Activated T-helper 1 cell treated with anti-CD3 and anti-CD28 coated beads, Interleukin-12 subunit alpha, Interleukin-12 subunit beta, Interleukin-2, Interleukin-4 antibody, amounts not matched to agents 30 ng/mL and 10 ng/mL and 1 ng/mL, durations not matched to agents 14 hours and 24 hours and 36 hours (primary cell): Measurements from ENCODE around the gene HDAC4. TPM values are rescaled to one million over a fixed set of nuclear protein-coding genes. Genes with fewer than 3 reads are reported as not detected.
"Not testable (repeated sequence)": the region's sequence is repeated elsewhere in the genome, so short reads cannot be mapped to it uniquely, and the experiment has no call there.

Source experiments
- DNase-seq: peaks from one replicate; pipeline ENCODE4 v3.0.0; 2021; ENCODE audit warnings: low spot score
- H3K27ac Mint-ChIP-seq: one replicate; pipeline ENCODE4 v1.8.0; 2021; ENCODE audit warnings: mild to moderate bottlenecking, mixed read lengths
- H3K27me3 Mint-ChIP-seq: one replicate; pipeline ENCODE4 v1.8.0; 2022; ENCODE audit warnings: mild to moderate bottlenecking, moderate library complexity, mixed read lengths; ENCODE audit not compliant: insufficient read depth
- H3K36me3 Mint-ChIP-seq: one replicate; pipeline ENCODE4 v1.8.0; 2021; ENCODE audit warnings: low read depth, mixed read lengths
- H3K4me1 Mint-ChIP-seq: one replicate; pipeline ENCODE4 v1.8.0; 2021; ENCODE audit warnings: low read depth, mixed read lengths
- H3K4me3 Mint-ChIP-seq: one replicate; pipeline ENCODE4 v1.8.0; 2021; ENCODE audit warnings: mild to moderate bottlenecking, moderate library complexity, mixed read lengths
- H3K9me3 Mint-ChIP-seq: one replicate; pipeline ENCODE4 v1.8.0; 2021; ENCODE audit warnings: mixed read lengths
- intact Hi-C: fragments of 100-400 bp; cut with micrococcal nuclease; formaldehyde crosslinking; loops from one replicate; pipeline ENCODE4 v1.15.1; 2024
- total RNA-seq: library from RNA; stranded (reverse); gene quantifications from 2 replicates; pipeline ENCODE4 v1.2.3, GENCODE V29; 2022

The HDAC4 gene
- total RNA-seq, 1 donor from 2014 or later, result 41.3 TPM

DNA sequence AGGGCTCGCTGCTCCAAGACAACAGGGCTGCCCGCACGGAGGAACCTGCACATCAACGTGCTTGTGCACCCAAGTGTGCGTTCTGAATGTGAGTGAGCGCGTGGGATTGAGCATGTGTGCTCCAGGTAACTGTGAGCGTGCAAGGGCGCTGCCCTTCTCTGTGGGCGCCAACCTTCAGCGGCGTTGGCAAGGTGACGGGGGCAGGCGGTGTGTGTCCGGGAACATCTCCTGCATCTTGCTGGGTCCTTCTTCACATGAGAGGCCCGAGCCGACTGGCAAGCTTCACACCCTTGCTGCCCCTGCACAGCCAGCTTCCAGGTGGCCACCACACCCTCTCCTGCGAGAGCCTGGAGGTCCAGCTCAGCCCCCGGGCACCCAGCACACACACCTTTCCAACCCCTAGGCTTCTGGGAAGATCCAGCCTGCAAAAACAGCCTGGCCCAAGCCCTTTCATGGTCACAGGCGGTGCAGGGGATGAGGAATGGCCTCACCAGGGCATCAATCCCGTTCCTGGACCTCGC lies 220.9 kb downstream of the HDAC4 start:
- H3K4me1 Mint-ChIP-seq, result no peaks in the 10 kb centered on the region
- no peak overlapping the region for H3K27ac Mint-ChIP-seq
- no peaks in the 10 kb centered on the region for H3K27me3 Mint-ChIP-seq
- H3K36me3 Mint-ChIP-seq, result peaks cover 39% of the 10 kb centered on the region
- H3K4me3 Mint-ChIP-seq, result no peak overlapping the region
- no peak for DNase-seq
- intact Hi-C loops, result no loop called here
- H3K9me3 Mint-ChIP-seq, result peaks cover 9% of the 10 kb centered on the region

DNA sequence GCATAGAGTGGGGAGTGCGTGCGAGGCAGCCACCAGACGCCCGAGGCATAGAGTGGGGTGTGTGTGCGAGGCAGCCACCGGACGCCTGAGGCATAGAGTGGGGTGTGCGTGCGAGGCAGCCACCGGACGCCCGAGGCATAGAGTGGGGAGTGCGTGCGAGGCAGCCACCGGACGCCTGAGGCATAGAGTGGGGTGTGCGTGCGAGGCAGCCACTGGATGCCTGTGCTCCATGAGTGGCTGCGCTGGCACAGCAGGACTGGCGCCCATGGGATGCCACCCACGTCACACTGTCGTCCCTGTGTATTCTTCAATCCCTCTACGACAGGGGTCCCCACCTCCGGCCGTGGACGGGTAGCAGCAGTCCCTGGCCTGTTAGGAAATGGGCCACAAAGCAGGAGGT lies 221.9 kb downstream of the HDAC4 start:
- Mint-ChIP-seq H3K27ac (no peak overlapping the region), H3K36me3 (peaks cover 49% of the 10 kb centered on the region), H3K9me3 (peaks cover 18% of the 10 kb centered on the region), H3K4me3 (no peak overlapping the region), H3K27me3 (no peaks in the 10 kb centered on the region), H3K4me1 (peaks cover 5% of the 10 kb centered on the region)
- DNase-seq, result no peak
- intact Hi-C loops, result no loop called here

- Mint-ChIP-seq H3K36me3 (peaks cover 51% of the 10 kb centered on the region), H3K27me3 (no peaks in the 10 kb centered on the region)
These were observed 222.3 kb downstream of the HDAC4 start for GRCh38 chr2:239178484-239178883.

DNA sequence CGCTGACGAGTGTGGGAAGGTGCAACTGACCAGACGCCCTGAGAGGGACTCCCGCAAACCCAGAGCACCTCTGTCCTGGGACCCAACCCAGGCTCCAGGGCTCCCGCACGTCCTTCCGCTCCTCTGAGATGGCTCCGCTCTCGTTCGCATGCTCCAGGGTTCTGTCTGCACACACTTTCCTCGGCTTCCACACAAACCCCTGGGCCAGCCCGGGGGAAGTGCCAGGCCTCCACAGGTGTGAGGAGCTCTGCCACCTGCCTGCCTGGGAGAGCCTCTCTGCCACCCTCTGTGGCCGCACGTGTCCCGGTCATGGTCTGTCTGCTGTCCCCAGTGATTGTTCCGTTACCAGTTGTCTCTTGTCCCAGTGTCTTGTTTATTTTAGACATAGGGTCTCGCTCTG lies 222.9 kb downstream of the HDAC4 start:
- no peak overlapping the region for H3K27ac Mint-ChIP-seq
- H3K4me3 Mint-ChIP-seq, result no peak overlapping the region
- H3K4me1 Mint-ChIP-seq, result peaks cover 15% of the 10 kb centered on the region
- DNase-seq, result no peak
- peaks cover 27% of the 10 kb centered on the region for H3K9me3 Mint-ChIP-seq
- no peaks in the 10 kb centered on the region for H3K27me3 Mint-ChIP-seq
- intact Hi-C loops, result no loop called here
- peaks cover 57% of the 10 kb centered on the region for H3K36me3 Mint-ChIP-seq

More at GRCh38 chr2:239178484-239178883, 222.3 kb downstream of the HDAC4 start:
- H3K27ac Mint-ChIP-seq, result no peak overlapping the region
- peaks cover 9% of the 10 kb centered on the region for H3K4me1 Mint-ChIP-seq
- no peak overlapping the region for H3K4me3 Mint-ChIP-seq
- DNase-seq, result no peak
- intact Hi-C loops, result no loop called here
- peaks cover 21% of the 10 kb centered on the region for H3K9me3 Mint-ChIP-seq

DNA sequence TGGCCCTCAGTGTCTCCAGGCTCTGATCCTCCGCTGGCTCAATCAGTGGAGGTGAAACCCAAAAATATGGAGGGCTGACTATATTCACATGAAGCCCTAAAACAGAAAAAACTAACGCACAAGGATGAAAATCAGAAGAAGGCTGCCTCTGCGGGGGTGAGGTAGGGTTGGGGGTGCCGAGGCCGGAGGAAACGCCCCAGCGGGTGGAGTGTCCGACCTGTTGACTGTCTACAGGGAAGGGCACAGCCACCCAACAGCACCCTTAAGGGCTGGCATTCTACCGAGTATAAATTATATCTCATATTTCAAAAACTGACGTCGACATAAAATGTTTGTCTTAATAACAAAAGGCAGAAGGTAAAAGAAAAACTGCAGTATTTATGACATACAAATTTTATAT lies 223.5 kb downstream of the HDAC4 start:
- intact Hi-C loops, result no loop called here
- no peak overlapping the region for H3K4me3 Mint-ChIP-seq
- H3K4me1 Mint-ChIP-seq, result peaks cover 18% of the 10 kb centered on the region
- H3K36me3 Mint-ChIP-seq, result peaks cover 63% of the 10 kb centered on the region
- peaks cover 33% of the 10 kb centered on the region for H3K9me3 Mint-ChIP-seq
- no peak for DNase-seq
- no peak overlapping the region for H3K27ac Mint-ChIP-seq
- H3K27me3 Mint-ChIP-seq, result no peaks in the 10 kb centered on the region

DNA sequence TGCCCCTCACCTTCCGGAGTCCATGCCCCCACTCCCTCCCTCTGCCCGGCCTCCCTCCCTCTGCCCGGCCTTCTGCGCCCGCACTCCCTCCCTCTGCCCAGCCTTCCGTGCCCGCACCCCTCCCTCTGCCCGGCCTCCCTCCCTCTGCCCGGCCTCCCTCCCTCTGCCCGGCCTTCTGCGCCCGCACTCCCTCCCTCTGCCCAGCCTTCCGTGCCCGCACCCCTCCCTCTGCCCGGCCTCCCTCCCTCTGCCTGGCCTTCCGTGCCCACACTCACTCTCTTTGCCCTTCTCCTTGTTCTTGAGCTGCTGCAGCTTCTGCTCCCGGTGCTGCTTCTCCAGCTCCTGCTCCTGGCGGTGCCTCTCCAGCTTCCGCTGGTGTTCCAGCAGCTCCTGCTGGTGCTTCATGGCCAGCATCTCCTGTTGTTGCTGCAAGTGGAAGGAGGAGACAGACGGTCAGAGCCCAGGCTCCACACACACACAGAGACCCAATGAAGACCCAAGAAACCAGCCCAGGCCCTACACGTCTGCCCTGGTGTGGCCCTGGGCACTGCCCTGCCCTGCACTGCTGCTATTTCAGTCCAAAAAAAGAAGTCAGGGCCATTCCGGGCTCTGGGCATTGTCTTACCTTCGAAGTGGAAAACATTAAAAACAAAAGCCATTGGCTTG lies 224.5 kb downstream of the HDAC4 start:
- Mint-ChIP-seq H3K9me3 (peaks cover 40% of the 10 kb centered on the region), H3K36me3 (peaks cover 66% of the 10 kb centered on the region), H3K4me1 (peaks cover 18% of the 10 kb centered on the region)
- intact Hi-C loops, H3K27me3 Mint-ChIP-seq, H3K4me3 Mint-ChIP-seq, H3K27ac Mint-ChIP-seq, DNase-seq: not testable (repeated sequence)

GRCh38 chr2:239175181-239175580 lies 225.6 kb downstream of the HDAC4 start:
- H3K9me3 Mint-ChIP-seq, result peaks cover 45% of the 10 kb centered on the region
- intact Hi-C loops, result no loop called here
- H3K36me3 Mint-ChIP-seq, result peaks cover 76% of the 10 kb centered on the region

GRCh38 chr2:239173301-239173700 lies 227.5 kb downstream of the HDAC4 start:
- Mint-ChIP-seq H3K36me3 (peaks cover 66% of the 10 kb centered on the region), H3K27me3 (no peaks in the 10 kb centered on the region), H3K4me3 (no peak overlapping the region), H3K9me3 (peaks cover 45% of the 10 kb centered on the region), H3K4me1 (peaks cover 18% of the 10 kb centered on the region), H3K27ac (peak overlapping the region; percentile 5)
- no peak for DNase-seq
- intact Hi-C loops, result loop anchor here (2.0 to 5.0 kb wide), 3 partner anchors 44 to 229 kb away; partner anchors contain the start of gene HDAC4

More at GRCh38 chr2:239175181-239175580, 225.6 kb downstream of the HDAC4 start:
- Mint-ChIP-seq H3K27me3 (no peaks in the 10 kb centered on the region), H3K27ac (no peak overlapping the region), H3K4me3 (no peak overlapping the region), H3K4me1 (peaks cover 18% of the 10 kb centered on the region)
- no peak for DNase-seq

- Mint-ChIP-seq H3K9me3 (peaks cover 41% of the 10 kb centered on the region), H3K27me3 (no peaks in the 10 kb centered on the region), H3K27ac (no peak overlapping the region), H3K36me3 (peaks cover 51% of the 10 kb centered on the region), H3K4me1 (peaks cover 19% of the 10 kb centered on the region), H3K4me3 (no peak overlapping the region)
- intact Hi-C loops, result loop anchor here (2.0 to 5.0 kb wide), 3 partner anchors 45 to 231 kb away; partner anchors contain the start of gene HDAC4
- DNase-seq, result no peak
These were observed 229.2 kb downstream of the HDAC4 start for GRCh38 chr2:239171643-239172042.

DNA sequence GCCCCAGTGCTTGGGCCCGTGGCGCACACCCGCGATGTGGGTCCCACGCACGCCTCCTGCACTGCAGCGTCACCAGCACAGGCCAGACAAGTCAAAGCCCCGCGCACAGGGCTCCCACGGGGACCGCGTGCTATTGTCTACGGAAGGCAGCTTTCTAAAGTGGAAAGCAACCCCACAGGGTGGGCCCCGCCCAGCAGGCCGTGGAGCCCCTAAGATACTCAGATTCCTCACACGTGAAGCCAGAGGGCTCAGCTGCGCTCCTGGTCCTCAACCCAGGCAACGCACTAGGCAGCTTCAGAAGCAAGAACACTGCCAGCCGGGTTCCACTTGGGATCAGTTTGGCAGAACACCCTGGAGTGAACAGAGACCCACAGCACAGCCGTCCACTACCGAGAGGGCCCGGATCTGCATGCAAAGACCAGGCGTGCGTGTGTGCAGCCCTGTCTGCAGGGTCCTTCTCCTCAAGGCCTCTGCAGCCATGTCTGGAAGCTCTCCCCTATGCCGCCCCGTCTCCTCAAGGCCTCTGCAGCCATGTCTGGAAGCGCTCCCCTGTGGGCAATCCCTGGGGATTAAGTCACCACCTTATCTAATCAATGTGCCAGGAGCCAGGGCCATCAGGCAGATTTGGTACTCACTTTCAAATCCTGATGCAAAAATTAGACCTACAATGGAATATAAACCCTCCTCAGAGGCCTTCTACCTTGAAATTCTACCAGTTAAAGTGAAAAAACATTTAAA lies 231.3 kb downstream of the HDAC4 start:
- DNase-seq, result no peak
- H3K36me3 Mint-ChIP-seq, result peaks cover 41% of the 10 kb centered on the region
- H3K4me1 Mint-ChIP-seq, result peaks cover 39% of the 10 kb centered on the region
- no peak overlapping the region for H3K27ac Mint-ChIP-seq
- peaks cover 32% of the 10 kb centered on the region for H3K9me3 Mint-ChIP-seq
- intact Hi-C loops, result loop anchor here (5.0 kb wide), 1 partner anchor 233 kb away; the partner anchor contains the start of gene HDAC4
- H3K27me3 Mint-ChIP-seq, result no peaks in the 10 kb centered on the region
- no peak overlapping the region for H3K4me3 Mint-ChIP-seq

- no peaks in the 10 kb centered on the region for H3K27me3 Mint-ChIP-seq
- H3K9me3 Mint-ChIP-seq, result peaks cover 25% of the 10 kb centered on the region
- H3K36me3 Mint-ChIP-seq, result peaks cover 34% of the 10 kb centered on the region
- H3K4me1 Mint-ChIP-seq, result peaks cover 35% of the 10 kb centered on the region
- intact Hi-C loops, result no loop called here
- H3K27ac Mint-ChIP-seq, result no peak overlapping the region
- H3K4me3 Mint-ChIP-seq, result no peak overlapping the region
- DNase-seq, result no peak
These were observed 232.2 kb downstream of the HDAC4 start for GRCh38 chr2:239168575-239168974.

- Mint-ChIP-seq H3K9me3 (peaks cover 18% of the 10 kb centered on the region), H3K36me3 (peaks cover 29% of the 10 kb centered on the region), H3K27me3 (no peaks in the 10 kb centered on the region), H3K27ac (no peak overlapping the region), H3K4me3 (no peak overlapping the region), H3K4me1 (peaks cover 28% of the 10 kb centered on the region)
- intact Hi-C loops, result no loop called here
- no peak for DNase-seq
These were observed 232.9 kb downstream of the HDAC4 start for GRCh38 chr2:239167766-239168444.
